HepG2 (cell line): ENCODE measurements around the gene CADPS2. TPM values are rescaled to one million over a fixed set of nuclear protein-coding genes. Genes with fewer than 3 reads are reported as not detected.

Experiments used
- FOXO1 ChIP-seq: sonication (generic); formaldehyde crosslinking; IDR thresholded peaks from 2 replicates; pipeline ENCODE4 v1.4.0; 2020; ENCODE audit warnings: missing genetic modification reagents
- GTF2F1 ChIP-seq: fragments of 150-350 bp; IDR thresholded peaks from 2 replicates; pipeline ENCODE4 v1.6.1; 2014; ENCODE audit warnings: low read length
- MBNL3 ChIP-seq: fragments of 250-450 bp; sonication (Bioruptor Pico); conservative IDR thresholded peaks from 2 replicates; pipeline ENCODE4 v1.8.0; 2022; ENCODE audit warnings: mild to moderate bottlenecking, inconsistent platforms
- NCOA1 ChIP-seq: sonication (generic); formaldehyde crosslinking; IDR thresholded peaks from 2 replicates; pipeline ENCODE4 v1.9.0; 2021; ENCODE audit warnings: missing genetic modification reagents
- PAWR ChIP-seq: sonication (generic); formaldehyde crosslinking; IDR thresholded peaks from 2 replicates; pipeline ENCODE4 v1.4.0; 2020; ENCODE audit warnings: missing genetic modification reagents, mild to moderate bottlenecking, borderline replicate concordance
- PITX1 ChIP-seq: sonication (generic); formaldehyde crosslinking; IDR thresholded peaks from 2 replicates; pipeline ENCODE4 v1.5.1; 2020; ENCODE audit warnings: mild to moderate bottlenecking, missing genetic modification reagents
- POLR2G ChIP-seq: fragments of 200-400 bp; formaldehyde crosslinking; IDR thresholded peaks from 2 replicates; pipeline ENCODE4 v1.6.1; 2018; ENCODE audit warnings: mild to moderate bottlenecking, low read depth, low read length, moderate library complexity
- SATB2 ChIP-seq: sonication (generic); formaldehyde crosslinking; IDR thresholded peaks from 2 replicates; pipeline ENCODE4 v1.5.0; 2020; ENCODE audit warnings: missing genetic modification reagents
- ZEB1 ChIP-seq: IDR thresholded peaks from 2 replicates; pipeline ENCODE4 v1.6.1; 2012; ENCODE audit warnings: mild to moderate bottlenecking, low read depth, inconsistent platforms; ENCODE audit not compliant: insufficient replicate concordance
- ZFP1 ChIP-seq: IDR thresholded peaks from 2 replicates; pipeline ENCODE4 v1.6.1; 2016
- ZNF549 ChIP-seq: sonication (generic); formaldehyde crosslinking; IDR thresholded peaks from 2 replicates; pipeline ENCODE4 v1.5.0; 2020; ENCODE audit warnings: missing genetic modification reagents
- ZNF572 ChIP-seq: sonication (generic); formaldehyde crosslinking; IDR thresholded peaks from 2 replicates; pipeline ENCODE4 v1.5.1; 2020; ENCODE audit warnings: mild to moderate bottlenecking, missing genetic modification reagents
- ZNF605 ChIP-seq: sonication (generic); formaldehyde crosslinking; IDR thresholded peaks from 2 replicates; pipeline ENCODE4 v1.8.0; 2022; ENCODE audit warnings: mild to moderate bottlenecking, missing genetic modification reagents
- ZNF737 ChIP-seq: sonication (generic); formaldehyde crosslinking; IDR thresholded peaks from 2 replicates; pipeline ENCODE4 v1.5.0; 2020; ENCODE audit warnings: missing genetic modification reagents, mild to moderate bottlenecking, borderline replicate concordance
- ZNF83 ChIP-seq: sonication (generic); formaldehyde crosslinking; IDR thresholded peaks from 2 replicates; pipeline ENCODE4 v1.4.0; 2020; ENCODE audit warnings: missing genetic modification reagents, mild to moderate bottlenecking, borderline replicate concordance
- ZSCAN22 ChIP-seq: sonication (generic); formaldehyde crosslinking; IDR thresholded peaks from 2 replicates; pipeline ENCODE4 v1.4.0; 2020; ENCODE audit warnings: mild to moderate bottlenecking, missing genetic modification reagents
- polyA plus RNA-seq, 8 experiments: library from polyadenylated mRNA; depleted of rRNA in 3 of 8; stranded (reverse) in 7 of 8; unstranded in 1 of 8; fragments of >200 nt; fragmentation: Illumina TruSeq in 4 of 8; extraction: Trizol in 4 of 8; gene quantifications; 2 replicates each; pipeline versions ENCODE4 v1.2.1 to v1.2.3, GENCODE V29; 2011 to 2016; ENCODE audit warnings: low read depth in 4 of 8, missing spikeins in 1 of 8, mixed read lengths in 1 of 8; ENCODE audit not compliant: insufficient read depth in 1 of 8
- total RNA-seq, 5 experiments: library from RNA; depleted of rRNA; stranded (reverse); fragments of >200 nt; fragmentation: Illumina TruSeq; extraction: Trizol; gene quantifications; 2 replicates each; pipeline ENCODE4 v1.2.3, GENCODE V29; 2016; ENCODE audit warnings: low read depth in 1 of 5
- TF ChIP-seq, protein P1 (sequence below): IDR thresholded peaks from 2 replicates; pipeline ENCODE4 v1.4.0; 2020; ENCODE audit warnings: mild to moderate bottlenecking, missing genetic modification reagents
- TF ChIP-seq, protein P2 (sequence below): sonication (generic); formaldehyde crosslinking; IDR thresholded peaks from 2 replicates; pipeline ENCODE4; 2020; ENCODE audit warnings: missing genetic modification reagents, mild to moderate bottlenecking, borderline replicate concordance
- TF ChIP-seq, protein P3 (sequence below): sonication (generic); formaldehyde crosslinking; IDR thresholded peaks from 2 replicates; pipeline ENCODE4 v1.4.0; 2020; ENCODE audit warnings: mild to moderate bottlenecking, missing genetic modification reagents
- TF ChIP-seq, protein P4 (sequence below): sonication (generic); formaldehyde crosslinking; conservative IDR thresholded peaks from 2 replicates; pipeline ENCODE4 v1.8.0; 2022; ENCODE audit warnings: mild to moderate bottlenecking, moderate library complexity, missing genetic modification reagents

The CADPS2 gene
- total and polyA plus RNA-seq, 2 of the 13 experiments (the other 11 are each of a cell fraction or from before 2014, with no cell fraction given): 17.6 to 43.8 TPM

DNA sequence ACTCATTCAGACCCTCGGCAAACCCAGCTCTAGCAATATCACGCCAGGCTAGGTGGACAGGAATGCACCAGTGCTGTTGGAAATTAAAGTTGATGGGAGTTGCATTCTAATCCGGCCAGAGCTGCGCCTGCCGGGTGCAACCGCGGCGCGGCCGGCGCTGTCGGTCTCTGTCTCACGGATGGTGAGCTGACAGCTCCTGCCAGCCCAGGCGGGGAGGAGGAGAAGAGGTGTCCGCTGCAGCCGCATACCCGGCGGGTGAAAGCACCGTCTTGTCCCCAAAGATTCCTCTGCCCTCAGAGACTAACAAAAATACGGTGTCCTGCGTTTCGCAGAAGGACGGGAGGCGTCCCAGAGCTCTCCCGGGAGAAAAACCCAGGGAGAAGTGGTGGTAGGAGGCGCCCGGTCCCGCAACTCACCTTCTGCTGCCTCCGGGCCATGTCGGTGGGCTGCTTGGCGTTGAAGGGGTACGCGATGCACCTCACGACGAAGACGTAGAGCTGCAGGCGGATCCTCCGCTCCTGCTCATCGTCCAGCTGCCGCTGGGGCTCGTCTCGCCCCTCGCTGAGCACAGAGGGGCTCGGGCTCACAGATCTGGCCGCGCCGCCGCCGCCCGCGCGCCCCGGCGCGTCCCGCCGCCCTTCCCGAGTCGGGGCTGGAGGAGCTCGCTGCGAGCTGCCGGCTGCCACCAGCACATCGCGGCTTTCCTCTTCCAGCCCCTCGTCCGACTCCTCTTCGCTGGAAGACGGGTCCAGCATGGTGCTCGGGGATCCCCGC is 490 bp downstream of the CADPS2 start (continued):
- TF ChIP-seq, protein P1, sequence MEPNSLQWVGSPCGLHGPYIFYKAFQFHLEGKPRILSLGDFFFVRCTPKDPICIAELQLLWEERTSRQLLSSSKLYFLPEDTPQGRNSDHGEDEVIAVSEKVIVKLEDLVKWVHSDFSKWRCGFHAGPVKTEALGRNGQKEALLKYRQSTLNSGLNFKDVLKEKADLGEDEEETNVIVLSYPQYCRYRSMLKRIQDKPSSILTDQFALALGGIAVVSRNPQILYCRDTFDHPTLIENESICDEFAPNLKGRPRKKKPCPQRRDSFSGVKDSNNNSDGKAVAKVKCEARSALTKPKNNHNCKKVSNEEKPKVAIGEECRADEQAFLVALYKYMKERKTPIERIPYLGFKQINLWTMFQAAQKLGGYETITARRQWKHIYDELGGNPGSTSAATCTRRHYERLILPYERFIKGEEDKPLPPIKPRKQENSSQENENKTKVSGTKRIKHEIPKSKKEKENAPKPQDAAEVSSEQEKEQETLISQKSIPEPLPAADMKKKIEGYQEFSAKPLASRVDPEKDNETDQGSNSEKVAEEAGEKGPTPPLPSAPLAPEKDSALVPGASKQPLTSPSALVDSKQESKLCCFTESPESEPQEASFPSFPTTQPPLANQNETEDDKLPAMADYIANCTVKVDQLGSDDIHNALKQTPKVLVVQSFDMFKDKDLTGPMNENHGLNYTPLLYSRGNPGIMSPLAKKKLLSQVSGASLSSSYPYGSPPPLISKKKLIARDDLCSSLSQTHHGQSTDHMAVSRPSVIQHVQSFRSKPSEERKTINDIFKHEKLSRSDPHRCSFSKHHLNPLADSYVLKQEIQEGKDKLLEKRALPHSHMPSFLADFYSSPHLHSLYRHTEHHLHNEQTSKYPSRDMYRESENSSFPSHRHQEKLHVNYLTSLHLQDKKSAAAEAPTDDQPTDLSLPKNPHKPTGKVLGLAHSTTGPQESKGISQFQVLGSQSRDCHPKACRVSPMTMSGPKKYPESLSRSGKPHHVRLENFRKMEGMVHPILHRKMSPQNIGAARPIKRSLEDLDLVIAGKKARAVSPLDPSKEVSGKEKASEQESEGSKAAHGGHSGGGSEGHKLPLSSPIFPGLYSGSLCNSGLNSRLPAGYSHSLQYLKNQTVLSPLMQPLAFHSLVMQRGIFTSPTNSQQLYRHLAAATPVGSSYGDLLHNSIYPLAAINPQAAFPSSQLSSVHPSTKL: no peak
- TF ChIP-seq, protein P2, sequence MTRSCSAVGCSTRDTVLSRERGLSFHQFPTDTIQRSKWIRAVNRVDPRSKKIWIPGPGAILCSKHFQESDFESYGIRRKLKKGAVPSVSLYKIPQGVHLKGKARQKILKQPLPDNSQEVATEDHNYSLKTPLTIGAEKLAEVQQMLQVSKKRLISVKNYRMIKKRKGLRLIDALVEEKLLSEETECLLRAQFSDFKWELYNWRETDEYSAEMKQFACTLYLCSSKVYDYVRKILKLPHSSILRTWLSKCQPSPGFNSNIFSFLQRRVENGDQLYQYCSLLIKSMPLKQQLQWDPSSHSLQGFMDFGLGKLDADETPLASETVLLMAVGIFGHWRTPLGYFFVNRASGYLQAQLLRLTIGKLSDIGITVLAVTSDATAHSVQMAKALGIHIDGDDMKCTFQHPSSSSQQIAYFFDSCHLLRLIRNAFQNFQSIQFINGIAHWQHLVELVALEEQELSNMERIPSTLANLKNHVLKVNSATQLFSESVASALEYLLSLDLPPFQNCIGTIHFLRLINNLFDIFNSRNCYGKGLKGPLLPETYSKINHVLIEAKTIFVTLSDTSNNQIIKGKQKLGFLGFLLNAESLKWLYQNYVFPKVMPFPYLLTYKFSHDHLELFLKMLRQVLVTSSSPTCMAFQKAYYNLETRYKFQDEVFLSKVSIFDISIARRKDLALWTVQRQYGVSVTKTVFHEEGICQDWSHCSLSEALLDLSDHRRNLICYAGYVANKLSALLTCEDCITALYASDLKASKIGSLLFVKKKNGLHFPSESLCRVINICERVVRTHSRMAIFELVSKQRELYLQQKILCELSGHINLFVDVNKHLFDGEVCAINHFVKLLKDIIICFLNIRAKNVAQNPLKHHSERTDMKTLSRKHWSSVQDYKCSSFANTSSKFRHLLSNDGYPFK (CRISPR knock-in tag): no peak
- TF ChIP-seq ZNF549 (CRISPR knock-in tag) (no peak), SATB2 (CRISPR knock-in tag) (no peak), FOXO1 (CRISPR knock-in tag) (no peak), ZNF83 (no peak), ZSCAN22 (CRISPR knock-in tag) (no peak), ZFP1 (CRISPR knock-in tag) (no peak), GTF2F1 (no peak), NCOA1 (CRISPR knock-in tag) (no peak), ZEB1 (peak; percentile 10), ZNF737 (CRISPR knock-in tag) (no peak), ZNF572 (CRISPR knock-in tag) (no peak), MBNL3 (CRISPR knock-in tag) (no peak), ZNF605 (CRISPR knock-in tag) (no peak; the same call in 1 of the 2 replicates), PITX1 (CRISPR knock-in tag) (0 out of 2 replicates have a peak, but pooled peaks have one; percentile 12), PAWR (CRISPR knock-in tag) (no peak), POLR2G (no peak)
- TF ChIP-seq, protein P3, sequence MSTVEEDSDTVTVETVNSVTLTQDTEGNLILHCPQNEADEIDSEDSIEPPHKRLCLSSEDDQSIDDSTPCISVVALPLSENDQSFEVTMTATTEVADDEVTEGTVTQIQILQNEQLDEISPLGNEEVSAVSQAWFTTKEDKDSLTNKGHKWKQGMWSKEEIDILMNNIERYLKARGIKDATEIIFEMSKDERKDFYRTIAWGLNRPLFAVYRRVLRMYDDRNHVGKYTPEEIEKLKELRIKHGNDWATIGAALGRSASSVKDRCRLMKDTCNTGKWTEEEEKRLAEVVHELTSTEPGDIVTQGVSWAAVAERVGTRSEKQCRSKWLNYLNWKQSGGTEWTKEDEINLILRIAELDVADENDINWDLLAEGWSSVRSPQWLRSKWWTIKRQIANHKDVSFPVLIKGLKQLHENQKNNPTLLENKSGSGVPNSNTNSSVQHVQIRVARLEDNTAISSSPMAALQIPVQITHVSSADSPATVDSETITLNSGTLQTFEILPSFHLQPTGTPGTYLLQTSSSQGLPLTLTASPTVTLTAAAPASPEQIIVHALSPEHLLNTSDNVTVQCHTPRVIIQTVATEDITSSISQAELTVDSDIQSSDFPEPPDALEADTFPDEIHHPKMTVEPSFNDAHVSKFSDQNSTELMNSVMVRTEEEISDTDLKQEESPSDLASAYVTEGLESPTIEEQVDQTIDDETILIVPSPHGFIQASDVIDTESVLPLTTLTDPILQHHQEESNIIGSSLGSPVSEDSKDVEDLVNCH (CRISPR knock-in tag): no peak
- TF ChIP-seq, protein P4, sequence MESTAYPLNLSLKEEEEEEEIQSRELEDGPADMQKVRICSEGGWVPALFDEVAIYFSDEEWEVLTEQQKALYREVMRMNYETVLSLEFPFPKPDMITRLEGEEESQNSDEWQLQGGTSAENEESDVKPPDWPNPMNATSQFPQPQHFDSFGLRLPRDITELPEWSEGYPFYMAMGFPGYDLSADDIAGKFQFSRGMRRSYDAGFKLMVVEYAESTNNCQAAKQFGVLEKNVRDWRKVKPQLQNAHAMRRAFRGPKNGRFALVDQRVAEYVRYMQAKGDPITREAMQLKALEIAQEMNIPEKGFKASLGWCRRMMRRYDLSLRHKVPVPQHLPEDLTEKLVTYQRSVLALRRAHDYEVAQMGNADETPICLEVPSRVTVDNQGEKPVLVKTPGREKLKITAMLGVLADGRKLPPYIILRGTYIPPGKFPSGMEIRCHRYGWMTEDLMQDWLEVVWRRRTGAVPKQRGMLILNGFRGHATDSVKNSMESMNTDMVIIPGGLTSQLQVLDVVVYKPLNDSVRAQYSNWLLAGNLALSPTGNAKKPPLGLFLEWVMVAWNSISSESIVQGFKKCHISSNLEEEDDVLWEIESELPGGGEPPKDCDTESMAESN (CRISPR knock-in tag): no peak
